CD4-positive, alpha-beta T cell (primary cell): ENCODE results near the gene RASSF9. TPM values are rescaled to one million over a fixed set of nuclear protein-coding genes. Genes with fewer than 3 reads are reported as not detected.

Source experiments
- ATAC-seq: fragments of 200-7000 bp; cut with Tn5 transposase; one replicate; pipeline ENCODE4 v1.10.0; 2022; ENCODE audit warnings: mild to moderate bottlenecking; ENCODE audit not compliant: poor library complexity
- CTCF ChIA-PET: fragments of 350-600 bp; sonication (Branson Sonifier 250); formaldehyde crosslinking; loops from one replicate; lab custom pipeline; 2021; ENCODE audit warnings: antibody characterized with exemption, inconsistent platforms; lab: Charles Lee
- POLR2A ChIA-PET: fragments of 350-600 bp; sonication (Branson Sonifier 250); formaldehyde crosslinking; loops from one replicate; lab custom pipeline; 2021; ENCODE audit warnings: antibody characterized with exemption, inconsistent platforms; lab: Charles Lee
- DNase-seq, 14 experiments: peaks; one replicate each; pipeline ENCODE4 v3.0.0-alpha.2; 2013 to 2020; ENCODE audit warnings: mixed read lengths in 2 of 14
- H3K27ac ChIP-seq, 2 donors: one replicate each; pipeline versions ENCODE4 v1.5.1 to v1.7.0; 2013; ENCODE audit warnings: low read length in 2 of 2, low read depth in 1 of 2, mild to moderate bottlenecking in 1 of 2
- H3K27me3 ChIP-seq, 2 experiments: 1 replicate in 1 of 2; 2 replicates in 1 of 2; pipeline versions ENCODE4 v1.6.1 to v1.7.0; 2013; ENCODE audit warnings: low read length in 2 of 2, control low read depth in 1 of 2, mild to moderate bottlenecking in 1 of 2, moderate library complexity in 1 of 2; ENCODE audit not compliant: insufficient read depth in 2 of 2, control insufficient read depth in 1 of 2
- H3K36me3 ChIP-seq: one replicate; pipeline ENCODE4 v1.6.1; 2013; ENCODE audit warnings: low read length, control low read depth; ENCODE audit not compliant: insufficient read depth
- H3K4me1 ChIP-seq: one replicate; pipeline ENCODE4 v1.6.1; 2013; ENCODE audit warnings: low read length, control low read depth; ENCODE audit not compliant: insufficient read depth
- H3K4me3 ChIP-seq: one replicate; pipeline ENCODE4 v1.5.1; 2013; ENCODE audit warnings: mild to moderate bottlenecking, low read length, moderate library complexity
- H3K9me3 ChIP-seq, 2 experiments: 1 replicate in 1 of 2; 2 replicates in 1 of 2; pipeline versions ENCODE4 v1.6.1 to v1.7.0; 2013; ENCODE audit warnings: low read length in 2 of 2, mild to moderate bottlenecking in 2 of 2, control low read depth in 1 of 2, moderate library complexity in 1 of 2; ENCODE audit not compliant: control insufficient read depth in 1 of 2, insufficient read depth in 1 of 2
- H3K27ac Mint-ChIP-seq: one replicate; pipeline ENCODE4 v1.8.0; 2020; ENCODE audit warnings: mixed read lengths
- H3K27me3 Mint-ChIP-seq: one replicate; pipeline ENCODE4 v1.8.0; 2021; ENCODE audit warnings: mixed read lengths
- H3K36me3 Mint-ChIP-seq: one replicate; pipeline ENCODE4 v1.8.0; 2021; ENCODE audit warnings: low read depth, mixed read lengths
- H3K4me1 Mint-ChIP-seq: one replicate; pipeline ENCODE4 v1.8.0; 2021; ENCODE audit warnings: low read depth, mixed read lengths
- H3K4me3 Mint-ChIP-seq: one replicate; pipeline ENCODE4 v1.8.0; 2020; ENCODE audit warnings: mild to moderate bottlenecking, mixed read lengths
- H3K9me3 Mint-ChIP-seq: one replicate; pipeline ENCODE4 v1.8.0; 2020; ENCODE audit warnings: mixed read lengths
- CTCF ChIP-seq: fragments of 200-600 bp; IDR thresholded peaks from one replicate; pipeline ENCODE4 v1.8.0; 2022; ENCODE audit warnings: antibody characterized with exemption, mild to moderate bottlenecking
- intact Hi-C, 2 experiments: fragments of 100-400 bp; cut with DNase I in 1 of 2; cut with micrococcal nuclease in 1 of 2; formaldehyde crosslinking; loops; one replicate each; pipeline versions ENCODE4 v1.15.1 to v1.9.0; 2023 to 2025; cut with DNase I, micrococcal nuclease
- total RNA-seq, 174 experiments: library from RNA in 2 of 174; stranded (reverse) in 2 of 174; gene quantifications; one replicate each; pipeline ENCODE4 v1.2.3 and lab custom pipeline; 2021 to 2026

The RASSF9 gene
- total RNA-seq, 2 experiments from 2014 or later: not detected

GRCh38 chr12:85820101-85820500 lies 16.1 kb downstream of the RASSF9 start:
- ATAC-seq: no peak
- POLR2A ChIA-PET: interaction anchor here (0.6 kb wide), 1 partner anchor 379 kb away, joined by 3 read pairs; no protein-coding TSS in a partner anchor
- no peak for TF ChIP-seq CTCF

GRCh38 chr12:85814741-85815140 lies 21.5 kb downstream of the RASSF9 start:
- Mint-ChIP-seq H3K27ac (no peak overlapping the region), H3K36me3 (no peaks in the 10 kb centered on the region), H3K4me3 (no peak overlapping the region), H3K27me3 (no peaks in the 10 kb centered on the region), H3K9me3 (peaks cover 3% of the 10 kb centered on the region), H3K4me1 (no peaks in the 10 kb centered on the region)
- ATAC-seq (no peak), DNase-seq (no peak)
- Histone ChIP-seq H3K27me3 (no peaks in the 10 kb centered on the region), H3K4me3 (no peak overlapping the region), H3K4me1 (no peaks in the 10 kb centered on the region), H3K9me3 (peaks cover 0 to 4% of the 10 kb centered on the region in 2 experiments), H3K27ac (no peak overlapping the region), H3K36me3 (no peaks in the 10 kb centered on the region)
- intact Hi-C loops: no loop called here
- ChIA-PET CTCF (no interaction called here), POLR2A (no interaction called here)
- no peak for TF ChIP-seq CTCF

More at GRCh38 chr12:85820101-85820500, 16.1 kb downstream of the RASSF9 start:
- Histone ChIP-seq H3K27me3 (no peaks in the 10 kb centered on the region), H3K4me1 (no peaks in the 10 kb centered on the region), H3K27ac (no peak overlapping the region), H3K4me3 (no peak overlapping the region), H3K9me3 (peaks cover 0 to 9% of the 10 kb centered on the region in 2 experiments), H3K36me3 (no peaks in the 10 kb centered on the region)
- no peak overlapping the region for H3K4me3 Mint-ChIP-seq
- DNase-seq: no peak
- CTCF ChIA-PET: no interaction called here
- H3K27me3 Mint-ChIP-seq: no peaks in the 10 kb centered on the region
- no peaks in the 10 kb centered on the region for H3K36me3 Mint-ChIP-seq
- H3K27ac Mint-ChIP-seq: no peak overlapping the region
- intact Hi-C loops: no loop called here
- no peaks in the 10 kb centered on the region for H3K4me1 Mint-ChIP-seq
- peaks cover 8% of the 10 kb centered on the region for H3K9me3 Mint-ChIP-seq

GRCh38 chr12:85814071-85814470 lies 22.1 kb downstream of the RASSF9 start:
- no peaks in the 10 kb centered on the region for H3K36me3 Mint-ChIP-seq
- POLR2A ChIA-PET: no interaction called here
- no peaks in the 10 kb centered on the region for H3K27me3 Mint-ChIP-seq
- ATAC-seq (no peak), DNase-seq (no peak)
- Histone ChIP-seq H3K4me3 (no peak overlapping the region), H3K36me3 (no peaks in the 10 kb centered on the region), H3K4me1 (no peaks in the 10 kb centered on the region), H3K9me3 (peaks cover 0 to 4% of the 10 kb centered on the region in 2 experiments), H3K27me3 (no peaks in the 10 kb centered on the region), H3K27ac (no peak overlapping the region)
- H3K9me3 Mint-ChIP-seq: peaks cover 3% of the 10 kb centered on the region
- intact Hi-C loops: no loop called here
- no peak overlapping the region for H3K27ac Mint-ChIP-seq
- no peaks in the 10 kb centered on the region for H3K4me1 Mint-ChIP-seq
- H3K4me3 Mint-ChIP-seq: no peak overlapping the region
- CTCF ChIA-PET: no interaction called here
- no peak for TF ChIP-seq CTCF
